NCI-H187 treated with DMSO at 0.1 percent for 48 hours (cell line): Measurements from ENCODE around the gene TMED8.
A peak's percentile ranks its signal among the peaks of the same experiment; 100 is the strongest.
"Not testable (repeated sequence)": the region's sequence is repeated elsewhere in the genome, so short reads cannot be mapped to it uniquely, and the experiment has no call there.

ENCODE experiments used
- DNase-seq: peaks from one replicate; lab custom pipeline; 2025; lab: John Stamatoyannopoulos, UW

Gene TMED8, protein sequence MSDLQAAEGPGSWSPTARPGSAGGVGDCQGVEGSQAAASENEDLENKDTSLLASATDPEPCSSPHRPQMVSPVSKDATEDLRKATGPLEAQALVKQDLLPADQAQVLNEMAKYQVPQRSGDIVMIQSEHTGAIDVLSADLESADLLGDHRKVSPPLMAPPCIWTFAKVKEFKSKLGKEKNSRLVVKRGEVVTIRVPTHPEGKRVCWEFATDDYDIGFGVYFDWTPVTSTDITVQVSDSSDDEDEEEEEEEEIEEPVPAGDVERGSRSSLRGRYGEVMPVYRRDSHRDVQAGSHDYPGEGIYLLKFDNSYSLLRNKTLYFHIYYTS

DNA sequence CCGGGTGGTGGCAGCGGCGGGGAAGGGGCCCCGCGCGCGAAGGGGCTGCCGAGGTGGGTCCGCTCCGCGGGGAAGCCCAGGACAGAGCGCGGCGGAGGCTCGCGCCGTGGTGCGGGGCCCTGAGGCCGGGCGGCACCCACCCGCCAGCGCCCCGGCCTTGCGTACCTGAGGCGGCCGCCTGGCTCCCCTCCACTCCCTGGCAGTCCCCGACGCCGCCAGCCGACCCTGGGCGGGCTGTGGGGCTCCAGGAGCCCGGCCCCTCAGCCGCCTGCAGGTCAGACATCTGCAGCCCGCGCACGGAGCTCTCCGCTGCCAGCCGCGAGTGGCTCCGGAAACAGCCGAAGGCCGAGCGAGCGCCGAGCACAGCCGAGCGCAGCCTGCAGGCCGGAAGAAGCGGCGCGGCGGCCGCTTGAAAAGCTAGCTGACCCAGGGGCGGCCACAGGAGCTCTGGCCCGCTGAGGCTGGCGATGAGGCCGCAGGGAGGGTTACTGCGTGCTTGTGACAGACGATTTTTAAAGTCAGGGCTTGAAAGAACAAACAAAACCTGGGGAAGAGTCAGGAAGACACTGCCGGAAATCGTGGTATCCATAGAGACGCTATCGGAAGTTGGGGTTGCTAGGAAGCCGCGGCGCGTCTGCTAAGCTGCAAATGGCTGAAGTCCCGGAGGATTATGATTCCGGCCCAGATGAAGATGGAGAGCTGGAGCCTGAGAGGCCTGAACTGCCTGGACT lies at the start of gene TMED8, which contains the start of gene SAMD15:
TSS of gene TMED8 (minus strand) at position 324 of the 731 bp plus-strand sequence. CDS start at position 283, 41 bp downstream.
TSS of gene SAMD15 (plus strand) at position 609 of the 731 bp plus-strand sequence. CDS start at position 649, 40 bp downstream.
- DNase-seq: peak; percentile 39

DNA sequence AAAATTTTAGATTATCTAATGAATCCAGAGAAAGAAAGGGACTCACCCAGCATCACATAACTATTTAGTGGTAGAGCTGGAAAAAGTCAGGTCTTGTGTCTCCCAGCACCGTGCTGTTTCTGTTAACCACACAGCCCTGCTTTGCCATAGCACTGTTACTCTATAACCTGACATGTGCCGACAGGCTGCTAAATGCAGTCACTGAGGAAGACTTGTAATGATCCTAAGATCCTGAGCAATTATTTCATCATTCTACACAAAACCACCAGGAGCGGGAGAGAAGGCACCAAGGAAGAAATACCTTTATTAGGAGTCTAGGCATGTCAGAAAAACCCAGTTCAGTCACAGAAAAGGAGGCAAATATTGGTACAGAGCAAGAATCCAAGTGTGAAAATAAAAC lies 49.5 kb upstream of the TMED8 start:
- DNase-seq: no peak

DNA sequence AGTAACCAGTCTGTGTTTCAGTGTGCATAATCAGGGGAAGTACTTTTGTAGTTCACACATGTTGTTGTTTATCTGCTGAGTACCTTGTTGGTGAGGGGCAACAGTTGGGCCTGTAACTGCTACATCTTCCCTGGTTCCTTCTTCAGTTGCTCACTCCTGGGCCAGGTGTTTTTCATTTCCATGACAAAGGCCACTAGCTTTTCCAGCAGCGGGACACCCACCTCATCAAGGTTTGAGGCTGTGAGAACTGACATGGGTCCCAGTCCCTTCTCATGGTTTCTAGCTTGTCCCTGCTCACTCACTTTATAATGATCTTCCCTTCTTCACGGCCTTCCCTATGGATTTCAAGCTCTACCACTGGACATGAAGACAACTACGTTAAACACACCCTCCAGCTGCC lies 48.0 kb upstream of the TMED8 start:
- no peak for DNase-seq

DNA sequence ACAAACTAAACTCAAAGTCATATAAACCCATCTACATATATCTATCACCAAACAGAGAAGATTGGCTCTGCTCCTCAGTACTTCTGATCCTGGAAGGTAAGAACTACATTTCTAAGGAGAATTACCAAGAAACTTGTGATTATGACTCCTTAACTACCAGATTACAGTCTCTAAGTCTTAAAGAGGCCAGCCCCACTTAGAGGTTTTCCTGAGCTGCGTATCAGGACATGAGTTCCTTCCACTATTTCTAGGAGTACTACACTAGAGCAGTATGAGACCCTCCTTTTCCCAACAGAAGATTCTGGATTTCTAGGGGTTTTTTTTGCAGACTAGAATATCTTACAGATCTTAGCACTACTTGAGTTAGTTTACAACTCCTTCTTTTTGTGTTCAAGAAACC lies 46.5 kb upstream of the TMED8 start, which contains the start of gene NOXRED1:
TSS of gene NOXRED1 (minus strand) at position 101 of the 400 bp plus-strand sequence. CDS start 634 bp downstream, outside the sequence.
- DNase-seq: no peak

DNA sequence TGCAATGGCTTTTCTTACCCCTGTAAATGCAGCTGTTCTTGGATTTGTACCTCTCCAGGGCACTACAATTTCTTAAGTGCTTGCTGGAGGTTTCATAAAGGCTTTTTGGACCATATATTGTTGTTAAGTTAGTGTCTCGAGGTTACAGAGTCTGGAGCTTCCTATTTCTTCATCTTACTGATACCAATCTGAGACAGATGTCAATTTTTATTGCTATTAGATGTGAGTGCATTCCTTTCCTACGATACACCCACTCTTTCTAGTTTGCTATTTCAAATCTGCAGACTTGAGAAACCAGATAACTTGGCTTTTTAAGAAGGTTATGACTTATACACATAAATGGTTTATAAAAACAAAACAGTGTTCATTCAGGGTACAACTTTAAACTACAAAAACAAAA lies 44.3 kb upstream of the TMED8 start:
- no peak for DNase-seq

DNA sequence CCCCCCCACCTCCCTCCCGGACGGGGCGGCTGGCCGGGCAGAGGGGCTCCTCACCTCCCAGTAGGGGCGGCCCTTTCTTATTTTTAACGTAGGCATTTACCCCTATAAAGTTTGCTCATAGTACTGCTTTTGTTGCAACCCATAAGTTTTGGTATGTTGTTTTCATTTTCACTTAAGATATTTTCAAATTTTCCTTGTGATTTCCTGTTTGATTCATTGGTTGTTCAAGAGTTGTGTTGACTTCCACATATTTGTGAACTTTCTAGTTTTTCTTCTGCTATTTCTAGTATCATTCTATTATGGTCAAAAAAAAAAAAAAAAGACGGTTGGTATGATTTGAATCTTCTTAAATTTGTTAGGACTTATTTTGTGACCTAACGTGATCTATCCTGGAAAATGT lies 39.9 kb upstream of the TMED8 start:
- no peak for DNase-seq

DNA sequence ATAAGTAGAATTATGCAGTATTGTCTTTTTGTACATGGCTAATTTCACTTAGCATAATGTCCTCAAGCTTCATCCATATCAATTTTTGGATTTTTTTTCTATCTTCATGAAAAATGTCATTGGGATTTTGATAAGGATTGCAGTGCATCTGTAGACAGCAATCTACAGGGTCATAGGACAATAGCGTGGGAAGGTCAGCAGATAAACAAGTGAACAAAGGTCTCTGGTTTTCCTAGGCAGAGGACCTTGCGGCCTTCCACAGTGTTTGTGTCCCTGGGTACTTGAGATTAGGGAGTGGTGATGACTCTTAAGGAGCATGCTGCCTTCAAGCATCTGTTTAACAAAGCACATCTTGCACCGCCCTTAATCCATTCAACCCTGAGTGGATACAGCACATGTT lies 39.2 kb upstream of the TMED8 start:
- DNase-seq: not testable (repeated sequence)

DNA sequence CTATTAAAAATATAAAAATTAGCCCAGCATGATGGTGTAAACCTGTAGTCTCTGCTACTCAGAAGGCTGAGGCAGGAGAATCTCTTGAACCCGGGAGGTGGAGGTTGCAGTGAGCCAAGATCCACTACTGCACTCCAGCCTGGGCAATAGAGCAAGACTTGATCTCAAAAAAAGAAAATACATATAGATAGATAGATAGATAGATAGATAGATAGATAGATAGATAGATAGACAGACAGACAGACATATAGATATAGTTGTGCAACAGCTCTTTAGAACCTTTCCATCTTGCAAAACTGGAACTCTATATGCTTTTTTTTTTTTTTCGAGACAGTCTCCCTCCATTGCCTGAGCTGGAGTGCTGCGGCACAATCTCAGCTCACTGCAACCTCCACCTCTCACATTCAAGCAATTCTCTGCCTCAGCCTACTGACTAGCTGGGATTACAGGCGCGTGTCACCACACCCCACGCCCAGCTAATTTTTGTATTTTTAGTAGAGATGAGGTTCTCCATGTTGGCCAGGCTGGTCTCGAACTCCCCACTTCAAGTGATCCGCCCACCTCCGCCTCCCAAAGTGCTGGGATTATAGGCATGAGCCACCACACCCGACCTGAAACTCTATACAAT lies 38.6 kb upstream of the TMED8 start:
- not testable (repeated sequence) for DNase-seq

DNA sequence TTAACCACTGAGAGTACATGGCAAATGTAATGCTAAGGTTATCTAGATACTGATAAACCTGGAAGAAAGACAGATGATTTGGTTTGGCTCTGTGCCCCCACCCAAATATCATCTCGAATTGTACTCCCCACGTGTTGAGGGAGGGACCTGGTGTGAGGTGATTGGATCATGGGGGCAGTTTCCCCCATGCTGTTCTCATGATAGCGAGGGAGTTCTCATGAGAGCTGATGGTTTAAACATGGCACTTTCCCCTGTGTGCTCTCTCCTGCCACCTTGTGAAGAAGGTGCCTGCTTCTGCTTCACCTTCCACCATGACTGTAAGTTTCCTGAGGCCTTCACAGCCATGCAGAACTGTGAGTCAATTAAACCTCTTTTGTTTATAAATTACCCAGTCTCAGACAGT lies 32.2 kb upstream of the TMED8 start:
- DNase-seq: no peak

DNA sequence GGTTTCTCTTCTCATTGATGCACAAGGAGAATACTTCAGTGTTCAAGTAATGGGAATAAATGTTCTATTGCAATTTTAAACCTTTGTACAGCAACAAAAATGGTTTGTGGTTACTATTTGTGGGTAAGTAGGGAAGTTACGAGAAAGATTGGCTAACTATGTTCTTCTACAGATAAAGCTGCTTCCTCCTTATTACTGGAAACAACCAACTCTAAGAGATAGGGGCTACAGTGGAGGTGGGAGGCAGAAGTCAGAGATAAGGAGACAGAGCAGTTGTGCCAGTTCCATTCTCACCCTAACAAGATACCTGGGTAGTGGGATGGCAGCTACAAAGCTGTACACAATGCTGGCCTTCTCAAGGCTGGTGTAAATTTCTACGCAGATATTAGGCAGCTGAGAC lies 30.3 kb upstream of the TMED8 start:
- DNase-seq: no peak

DNA sequence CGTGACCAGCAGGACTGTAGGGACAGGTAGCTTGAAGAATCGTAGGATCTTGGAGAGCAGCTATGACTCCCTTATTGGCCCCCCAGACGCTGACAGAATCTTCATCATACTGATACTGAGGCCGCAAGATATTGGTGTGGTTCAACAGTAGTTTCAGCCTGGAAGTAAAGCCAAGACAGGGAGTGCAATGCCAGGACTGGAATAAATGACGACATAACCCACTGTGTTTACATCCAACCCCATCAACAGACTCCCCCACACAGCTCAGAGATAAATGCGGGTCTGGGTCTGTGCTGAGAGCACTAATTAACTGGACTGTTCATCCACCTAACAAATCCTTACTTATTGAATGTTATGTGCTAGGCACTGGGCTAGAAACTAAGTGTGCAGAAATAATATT lies 29.8 kb upstream of the TMED8 start:
- DNase-seq: no peak

DNA sequence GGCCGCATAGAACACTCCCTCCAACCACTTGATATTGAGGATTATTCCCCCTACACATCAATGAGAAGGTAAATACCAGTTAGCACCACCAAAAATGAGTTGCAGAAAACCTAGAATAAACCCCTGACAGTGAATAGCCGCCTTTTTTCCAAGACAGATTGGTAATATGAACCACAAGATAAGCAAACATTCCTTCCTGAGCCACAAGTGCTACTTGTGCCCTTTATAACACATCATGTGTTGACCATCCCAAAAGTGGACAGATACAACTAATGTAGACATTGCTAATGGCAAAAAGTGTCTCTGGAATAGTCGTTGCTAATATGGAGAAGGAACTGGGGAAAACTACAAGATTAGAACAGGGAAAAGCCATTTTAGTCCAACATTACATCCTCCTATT lies 29.2 kb upstream of the TMED8 start:
- DNase-seq: no peak

DNA sequence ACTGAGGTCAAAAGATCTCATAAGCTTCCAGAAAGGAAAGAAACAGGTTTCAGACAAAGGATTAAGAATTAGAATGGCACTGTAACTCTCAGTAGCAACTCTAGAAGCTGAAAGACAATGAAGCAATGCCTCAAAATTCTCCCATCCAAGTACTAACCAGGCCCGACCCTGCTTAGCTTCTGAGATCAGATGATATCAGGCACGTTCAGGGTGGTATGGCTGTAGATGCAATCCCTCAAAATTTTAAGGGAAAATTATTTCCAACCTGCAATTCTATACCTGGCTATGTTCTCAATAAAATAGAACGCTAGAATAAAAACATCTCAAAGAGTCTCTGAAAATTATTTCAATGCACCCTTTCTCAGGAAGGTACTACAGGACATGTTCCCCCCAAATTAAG lies 26.9 kb upstream of the TMED8 start:
- DNase-seq: no peak

DNA sequence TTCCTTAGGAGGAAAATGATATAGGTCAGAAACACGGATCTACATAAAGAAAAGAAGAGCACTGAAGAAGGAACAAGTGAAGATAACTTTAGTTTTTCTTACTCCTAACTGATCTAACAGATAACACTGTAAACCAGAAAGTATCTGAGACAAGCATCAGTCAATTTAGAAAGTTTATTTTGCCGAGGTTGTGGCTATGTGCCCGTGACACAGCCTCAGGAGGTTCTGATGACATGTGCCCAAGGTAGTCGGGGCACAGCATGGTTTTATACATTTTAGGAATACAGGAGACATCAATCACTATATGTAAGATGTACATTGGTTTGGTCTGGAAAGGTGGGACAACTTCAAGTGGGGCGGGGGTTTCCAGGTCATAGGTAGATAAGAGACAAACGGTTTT lies 23.3 kb upstream of the TMED8 start:
- no peak for DNase-seq

DNA sequence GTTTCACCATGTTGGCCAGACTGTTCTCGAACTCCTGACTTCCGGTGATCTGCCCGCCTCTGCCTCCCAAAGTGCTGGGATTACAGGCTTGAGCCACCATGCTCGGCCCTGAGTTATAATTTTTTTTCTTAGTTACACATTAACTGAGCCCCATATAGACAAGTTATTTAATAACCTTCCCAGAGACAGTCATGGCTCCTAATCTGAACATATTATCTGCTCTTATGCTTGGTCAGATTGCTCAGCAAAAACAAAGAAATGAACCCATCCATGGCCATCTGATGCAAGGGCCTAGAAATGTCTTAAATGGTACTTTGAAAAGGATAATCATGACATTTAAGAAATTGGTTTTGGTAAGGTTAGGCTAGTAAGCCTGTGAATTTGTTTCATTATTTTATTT lies 13.3 kb upstream of the TMED8 start:
- DNase-seq: no peak

DNA sequence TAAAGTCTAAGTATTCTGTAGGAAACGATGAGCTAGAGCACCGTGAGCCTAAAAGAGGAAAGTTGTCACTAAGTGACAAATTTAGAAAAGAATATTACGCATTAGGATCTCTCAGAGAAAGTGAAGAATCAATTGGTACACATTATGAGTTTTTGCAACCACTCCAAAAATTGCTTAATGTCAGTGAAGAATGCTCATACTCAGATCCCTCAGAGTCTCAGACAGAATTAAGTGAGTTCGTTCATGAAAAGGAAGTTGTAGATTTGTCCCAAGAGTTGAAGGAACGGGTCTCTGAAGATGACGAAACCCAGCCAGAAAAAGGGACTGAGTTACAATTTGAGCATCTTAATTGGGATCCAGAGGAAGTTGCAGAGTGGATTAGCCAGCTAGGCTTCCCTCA lies 1.8 kb upstream of the TMED8 start:
- DNase-seq: no peak

DNA sequence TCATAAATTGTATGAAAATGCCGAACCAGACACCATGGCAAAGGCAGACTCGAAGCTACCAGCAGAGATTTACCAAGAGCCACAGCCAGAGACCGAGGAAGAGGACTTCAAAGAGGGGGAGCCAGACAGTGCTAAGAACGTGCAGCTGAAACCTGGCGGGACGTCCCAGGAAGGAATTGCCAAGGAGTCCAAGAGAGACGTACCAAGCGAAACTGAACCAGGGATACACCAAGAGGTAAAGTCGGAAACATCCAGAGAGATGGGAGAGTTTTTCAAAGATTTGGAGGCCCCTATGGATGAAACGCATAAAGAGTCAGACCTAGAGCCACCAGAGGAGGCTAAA lies 579 bp upstream of the TMED8 start:
- DNase-seq: no peak

DNA sequence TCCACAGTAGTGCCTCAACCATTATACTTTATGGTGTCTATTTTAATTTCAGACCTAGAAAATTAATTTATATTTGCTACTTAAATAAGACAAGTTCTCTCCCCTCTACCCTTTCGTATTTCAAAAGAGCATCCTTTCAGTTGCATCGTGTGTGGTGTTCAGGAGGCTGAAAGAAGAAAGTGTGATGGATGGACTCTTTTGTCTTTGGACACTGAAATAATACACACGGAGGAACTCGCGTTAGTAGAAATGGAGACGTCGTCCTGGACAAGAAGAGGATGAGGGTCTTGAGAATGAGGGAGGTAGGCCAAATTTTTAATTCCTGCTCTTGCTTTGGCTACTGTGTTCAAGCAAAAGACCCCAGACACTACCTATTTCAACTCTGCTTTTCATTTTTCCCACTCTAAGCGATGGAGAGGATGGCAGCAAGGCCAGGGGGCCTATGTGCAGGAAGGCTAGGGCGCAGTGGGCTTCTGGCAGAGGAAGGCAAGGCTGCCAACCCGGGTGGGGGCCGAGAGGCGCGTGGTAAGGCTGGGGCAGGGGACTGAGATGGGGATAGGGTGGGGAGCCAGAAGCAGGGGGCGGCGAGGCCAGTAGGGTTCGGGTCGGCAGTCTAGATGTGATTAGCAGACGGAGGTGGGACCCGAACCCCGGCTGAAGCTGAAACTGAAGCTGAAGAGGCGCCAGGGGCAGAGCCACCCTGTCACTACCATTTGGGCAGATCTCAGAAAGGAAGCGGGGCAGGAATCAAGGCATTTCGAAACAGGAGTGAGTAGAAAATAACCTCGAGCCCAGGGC lies 722 bp downstream of the TMED8 start:
- DNase-seq: no peak

DNA sequence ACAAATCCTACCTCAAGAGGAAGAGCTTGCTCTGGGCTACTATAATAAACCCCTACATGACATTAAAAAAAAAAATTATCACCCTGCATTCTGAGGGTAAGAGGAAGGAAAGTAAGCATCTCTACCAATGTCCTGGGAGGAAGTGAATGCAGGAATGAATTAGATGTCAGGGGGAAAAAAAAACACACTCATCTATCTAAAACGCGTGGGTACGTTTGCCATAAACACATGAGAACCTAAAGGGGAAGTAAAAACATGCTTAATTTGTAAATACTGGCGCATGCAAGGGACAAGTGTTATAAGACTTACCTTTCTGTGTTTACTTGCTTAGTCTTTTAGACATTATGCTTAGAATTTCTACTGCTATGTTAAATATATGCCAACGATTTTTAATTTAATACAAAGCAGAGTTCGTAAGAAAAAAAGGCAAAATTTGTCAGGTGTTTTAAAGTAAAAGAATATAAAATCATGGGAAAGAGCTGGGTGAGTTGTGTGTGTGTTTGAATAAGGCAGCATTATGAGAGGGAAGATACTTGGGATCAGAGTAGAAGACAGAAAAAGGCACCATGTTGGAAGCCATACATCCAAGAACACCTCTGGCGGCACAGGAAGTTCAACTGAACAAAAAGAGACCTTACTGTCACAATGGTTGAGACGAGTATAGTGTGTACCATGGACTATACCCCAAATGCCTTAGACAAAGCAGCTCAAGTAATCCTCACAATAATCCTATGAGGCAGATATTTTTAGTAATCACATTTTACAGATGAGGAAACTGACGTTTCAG lies 1.5 kb downstream of the TMED8 start:
- no peak for DNase-seq

DNA sequence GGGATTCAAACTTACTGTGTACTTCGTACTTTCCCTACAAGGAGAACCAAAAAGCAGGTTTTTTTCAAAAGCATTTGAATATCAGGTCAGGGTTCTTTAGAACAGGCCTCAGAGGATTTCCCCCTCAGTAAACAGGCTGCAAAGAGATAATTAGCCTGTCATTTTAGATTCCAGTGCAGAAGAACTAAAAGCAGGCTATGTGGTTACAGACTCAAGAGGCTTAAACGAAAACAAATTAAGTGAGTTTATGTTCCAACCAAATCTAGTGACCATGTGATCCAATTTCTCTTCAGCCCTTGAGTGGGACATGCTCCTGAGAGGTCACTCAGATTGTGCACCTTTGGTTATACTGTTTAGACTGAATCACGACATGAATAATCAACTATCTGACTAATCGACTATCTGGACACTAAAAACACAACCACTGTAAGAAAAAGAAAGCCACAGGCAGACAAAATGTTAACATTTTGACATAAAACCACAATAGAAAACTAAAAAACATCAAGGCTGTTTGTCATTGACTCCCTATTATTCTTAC lies 4.5 kb downstream of the TMED8 start:
- no peak for DNase-seq

DNA sequence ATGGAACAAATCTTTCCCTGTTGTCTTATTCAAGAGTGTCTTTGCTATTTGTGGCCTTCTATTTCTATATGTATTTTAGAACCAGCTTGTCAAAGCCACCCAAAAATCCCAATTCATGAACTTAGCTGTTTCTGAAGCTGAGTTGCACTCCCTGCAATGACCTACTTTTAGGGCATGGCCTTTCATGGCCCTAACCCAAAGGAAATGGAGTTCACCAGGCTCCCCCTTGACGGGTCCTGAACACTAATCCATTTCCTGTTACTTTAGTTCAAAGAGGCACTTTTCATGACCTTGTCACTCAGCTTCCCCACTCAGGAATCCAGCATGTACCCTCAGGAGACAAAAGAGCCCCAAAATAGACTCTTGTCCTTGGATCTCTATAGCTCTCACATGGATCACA lies 7.6 kb downstream of the TMED8 start:
- no peak for DNase-seq
